A673 (cell line): Measurements from ENCODE around the gene SKP2. TPM values are rescaled to one million over a fixed set of nuclear protein-coding genes. Genes with fewer than 3 reads are reported as not detected.
"Not testable (repeated sequence)": the region's sequence is repeated elsewhere in the genome, so short reads cannot be mapped to it uniquely, and the experiment has no call there.

ENCODE experiments used
- BruUV-seq: library from RNA; stranded (reverse); fragments of 400-500 nt; replicated peaks from 2 replicates; lab custom pipeline; 2021; lab: Mats Ljungman, UMichigan
- CTCF ChIA-PET: fragments of 300-600 bp; sonication (Branson Sonifier 250); formaldehyde crosslinking; loops from one replicate; lab custom pipeline; 2022; ENCODE audit warnings: antibody characterized with exemption; lab: Charles Lee
- POLR2A ChIA-PET: fragments of 300-600 bp; sonication (Branson Sonifier 250); formaldehyde crosslinking; loops from one replicate; lab custom pipeline; 2022; ENCODE audit warnings: antibody characterized with exemption; ENCODE audit not compliant: low non-redundant PET; lab: Charles Lee
- DNase-seq: peaks from one replicate; pipeline ENCODE4 v3.0.0-alpha.2; 2015; ENCODE audit warnings: low spot score
- H3K27ac ChIP-seq: fragments of 200-600 bp; sonication (generic); 2 replicates; pipeline ENCODE4 v1.5.1; 2016; ENCODE audit warnings: mixed run types, low read depth, mild to moderate bottlenecking, mixed read lengths, antibody characterized with exemption, low read length; ENCODE audit not compliant: poor library complexity, severe bottlenecking
- H3K27me3 ChIP-seq: fragments of 200-600 bp; sonication (generic); replicated peaks from 2 replicates; pipeline ENCODE4 v1.6.1; 2017; ENCODE audit warnings: mixed run types, low read depth, mild to moderate bottlenecking, mixed read lengths, antibody characterized with exemption, low read length; ENCODE audit not compliant: insufficient read depth, poor library complexity
- H3K36me3 ChIP-seq: fragments of 200-600 bp; sonication (generic); 2 replicates; pipeline ENCODE4 v1.6.1; 2016; ENCODE audit warnings: mixed run types, mild to moderate bottlenecking, mixed read lengths, antibody characterized with exemption, low read length; ENCODE audit not compliant: insufficient read depth, poor library complexity, severe bottlenecking
- H3K4me1 ChIP-seq: fragments of 200-600 bp; sonication (generic); 2 replicates; pipeline ENCODE4 v1.6.1; 2017; ENCODE audit warnings: mixed run types, mild to moderate bottlenecking, mixed read lengths, antibody characterized with exemption, low read length; ENCODE audit not compliant: insufficient read depth, poor library complexity, severe bottlenecking
- H3K4me3 ChIP-seq: fragments of 200-600 bp; sonication (generic); 2 replicates; pipeline ENCODE4 v1.5.1; 2016; ENCODE audit warnings: low read depth, mixed run types, mild to moderate bottlenecking, mixed read lengths, low read length; ENCODE audit not compliant: poor library complexity, severe bottlenecking
- H3K9me3 ChIP-seq: fragments of 200-600 bp; sonication (generic); 2 replicates; pipeline ENCODE4 v1.6.1; 2016; ENCODE audit warnings: mixed run types, low read depth, mild to moderate bottlenecking, mixed read lengths, antibody characterized with exemption, low read length; ENCODE audit not compliant: poor library complexity, severe bottlenecking
- CTCF ChIP-seq: fragments of 300-800, 200-600 bp; sonication (generic); conservative IDR thresholded peaks from 2 replicates; pipeline ENCODE4 v1.5.1; 2017; ENCODE audit warnings: low read depth, mild to moderate bottlenecking, antibody characterized with exemption, low read length, moderate library complexity, mixed read lengths
- EZH2 ChIP-seq: fragments of 200-600 bp; sonication (generic); IDR thresholded peaks from 2 replicates; pipeline ENCODE4 v1.6.1; 2017; ENCODE audit warnings: borderline replicate concordance, low read depth, mild to moderate bottlenecking, mixed read lengths, antibody characterized with exemption, low read length; ENCODE audit not compliant: poor library complexity, severe bottlenecking
- intact Hi-C: fragments of 100-400 bp; cut with micrococcal nuclease; formaldehyde crosslinking; loops from one replicate; pipeline ENCODE4 v1.10.0; 2022; ENCODE audit not compliant: unreplicated experiment
- total RNA-seq: library from RNA; stranded (reverse); gene quantifications from 2 replicates; pipeline ENCODE4 v1.2.3, GENCODE V29; 2021

SKP2 gene
- total RNA-seq, 1 experiment from 2014 or later = 133 TPM

DNA sequence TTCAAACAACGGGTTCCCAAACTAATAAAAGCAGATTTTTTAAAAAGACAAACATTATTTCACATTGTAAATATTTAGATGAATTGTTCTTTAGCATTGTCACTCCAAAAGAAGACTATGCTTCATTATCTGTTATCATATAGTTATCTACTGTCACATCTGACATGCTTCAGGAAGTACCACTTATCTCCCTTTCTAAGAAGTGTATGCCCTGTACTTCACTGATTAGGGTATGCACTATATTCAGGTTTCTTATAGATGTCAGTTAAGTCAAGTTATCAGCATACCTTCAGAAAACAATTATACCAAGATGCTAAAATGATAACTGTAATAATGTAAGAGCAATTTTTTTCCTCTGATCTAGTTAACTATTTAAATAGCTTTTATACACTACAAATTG is 40.7 kb upstream of the SKP2 start:
- BruUV-seq = no TSS peak
- TF ChIP-seq CTCF (no peak), EZH2 (no peak)
- POLR2A ChIA-PET = no interaction called here
- DNase-seq = no peak
- Histone ChIP-seq H3K27me3 (no peaks in the 10 kb centered on the region), H3K4me3 (no peak overlapping the region), H3K4me1 (no peaks in the 10 kb centered on the region), H3K9me3 (no peaks in the 10 kb centered on the region), H3K36me3 (peaks cover 5% of the 10 kb centered on the region), H3K27ac (no peak overlapping the region)
- intact Hi-C loops = no loop called here
- CTCF ChIA-PET = no interaction called here

- H3K36me3 ChIP-seq = no peaks in the 10 kb centered on the region
- intact Hi-C loops = no loop called here
- no TSS peak for BruUV-seq
- CTCF ChIA-PET = no interaction called here
- no peaks in the 10 kb centered on the region for H3K4me1 ChIP-seq
- no peak for DNase-seq
- no peak overlapping the region for H3K27ac ChIP-seq
- TF ChIP-seq EZH2 (no peak), CTCF (no peak)
- no peaks in the 10 kb centered on the region for H3K9me3 ChIP-seq
- H3K4me3 ChIP-seq = no peak overlapping the region
- POLR2A ChIA-PET = no interaction called here
- no peaks in the 10 kb centered on the region for H3K27me3 ChIP-seq
These were observed 26.0 kb upstream of the SKP2 start for GRCh38 chr5:36125868-36126267.

DNA sequence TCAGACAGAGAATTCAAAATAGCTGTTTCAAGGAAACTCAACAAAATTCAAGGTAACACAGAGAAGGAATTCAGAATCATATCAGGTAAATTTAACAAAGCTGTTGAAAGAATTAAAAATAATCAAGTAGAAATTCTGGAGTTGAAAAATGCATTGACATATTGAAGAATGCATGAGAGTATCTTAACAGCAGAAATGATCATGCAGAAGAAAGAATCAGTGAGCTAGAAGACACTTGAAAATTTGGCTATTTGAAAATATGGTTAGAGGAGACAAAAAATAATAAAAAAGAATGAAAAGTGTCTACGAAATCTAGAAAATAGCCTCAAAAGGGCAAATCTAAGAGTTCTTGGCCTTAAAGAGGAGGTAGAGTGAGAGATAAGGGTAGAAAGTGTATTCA is 23.1 kb upstream of the SKP2 start:
- intact Hi-C loops = no loop called here
- H3K4me3 ChIP-seq = no peak overlapping the region
- H3K27me3 ChIP-seq = no peaks in the 10 kb centered on the region
- H3K27ac ChIP-seq = no peak overlapping the region
- DNase-seq = no peak
- TF ChIP-seq EZH2 = no peak
- no peak for TF ChIP-seq CTCF
- H3K36me3 ChIP-seq = no peaks in the 10 kb centered on the region
- no peaks in the 10 kb centered on the region for H3K4me1 ChIP-seq
- no TSS peak for BruUV-seq
- ChIA-PET CTCF (no interaction called here), POLR2A (no interaction called here)
- H3K9me3 ChIP-seq = no peaks in the 10 kb centered on the region

DNA sequence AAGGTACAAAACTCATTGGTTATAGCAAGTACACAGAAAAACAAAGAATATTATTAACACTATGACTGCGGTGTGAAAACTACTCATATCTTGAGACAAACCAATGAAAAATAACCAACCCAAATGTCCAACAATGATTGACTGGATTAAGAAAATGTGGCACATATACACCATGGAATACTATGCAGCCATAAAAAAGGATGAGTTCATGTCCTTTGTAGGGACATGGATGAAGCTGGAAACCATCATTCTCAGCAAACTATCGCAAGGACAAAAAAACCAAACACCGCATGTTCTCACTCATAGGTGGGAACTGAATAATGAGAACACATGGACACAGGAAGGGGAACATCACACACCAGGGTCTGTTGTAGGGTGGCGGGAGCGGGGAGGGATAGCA is 22.2 kb upstream of the SKP2 start:
- DNase-seq, H3K36me3 ChIP-seq, intact Hi-C loops, H3K27me3 ChIP-seq, H3K4me3 ChIP-seq, BruUV-seq, POLR2A ChIA-PET, CTCF ChIA-PET, H3K9me3 ChIP-seq, H3K4me1 ChIP-seq, H3K27ac ChIP-seq: not testable (repeated sequence)

DNA sequence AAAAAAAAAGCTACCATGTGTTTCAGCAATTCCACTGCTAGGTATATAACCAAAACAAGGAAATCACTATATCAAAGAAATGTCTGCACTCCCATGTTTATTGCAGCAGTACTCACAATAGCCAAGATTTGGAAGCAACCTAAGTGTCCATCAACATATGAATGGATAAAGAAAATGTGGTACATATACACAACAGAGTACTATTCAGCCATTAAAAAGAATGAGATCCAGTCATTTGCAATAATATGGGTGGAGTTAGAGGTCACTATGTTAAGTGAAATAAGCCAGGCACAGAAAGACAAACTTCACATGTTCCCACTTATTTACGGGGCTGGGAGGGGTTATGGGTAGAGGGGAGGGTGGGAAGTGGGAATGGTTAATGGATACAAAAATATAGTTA is 18.9 kb upstream of the SKP2 start:
- H3K4me3 ChIP-seq, H3K36me3 ChIP-seq, intact Hi-C loops, H3K27me3 ChIP-seq, H3K9me3 ChIP-seq, H3K4me1 ChIP-seq, DNase-seq, CTCF ChIA-PET, POLR2A ChIA-PET, H3K27ac ChIP-seq, BruUV-seq: not testable (repeated sequence)
